ENCODE results near the gene PLCB1.
"Not testable (repeated sequence)": the region's sequence is repeated elsewhere in the genome, so short reads cannot be mapped to it uniquely, and the experiment has no call there.

PLCB1 gene

DNA sequence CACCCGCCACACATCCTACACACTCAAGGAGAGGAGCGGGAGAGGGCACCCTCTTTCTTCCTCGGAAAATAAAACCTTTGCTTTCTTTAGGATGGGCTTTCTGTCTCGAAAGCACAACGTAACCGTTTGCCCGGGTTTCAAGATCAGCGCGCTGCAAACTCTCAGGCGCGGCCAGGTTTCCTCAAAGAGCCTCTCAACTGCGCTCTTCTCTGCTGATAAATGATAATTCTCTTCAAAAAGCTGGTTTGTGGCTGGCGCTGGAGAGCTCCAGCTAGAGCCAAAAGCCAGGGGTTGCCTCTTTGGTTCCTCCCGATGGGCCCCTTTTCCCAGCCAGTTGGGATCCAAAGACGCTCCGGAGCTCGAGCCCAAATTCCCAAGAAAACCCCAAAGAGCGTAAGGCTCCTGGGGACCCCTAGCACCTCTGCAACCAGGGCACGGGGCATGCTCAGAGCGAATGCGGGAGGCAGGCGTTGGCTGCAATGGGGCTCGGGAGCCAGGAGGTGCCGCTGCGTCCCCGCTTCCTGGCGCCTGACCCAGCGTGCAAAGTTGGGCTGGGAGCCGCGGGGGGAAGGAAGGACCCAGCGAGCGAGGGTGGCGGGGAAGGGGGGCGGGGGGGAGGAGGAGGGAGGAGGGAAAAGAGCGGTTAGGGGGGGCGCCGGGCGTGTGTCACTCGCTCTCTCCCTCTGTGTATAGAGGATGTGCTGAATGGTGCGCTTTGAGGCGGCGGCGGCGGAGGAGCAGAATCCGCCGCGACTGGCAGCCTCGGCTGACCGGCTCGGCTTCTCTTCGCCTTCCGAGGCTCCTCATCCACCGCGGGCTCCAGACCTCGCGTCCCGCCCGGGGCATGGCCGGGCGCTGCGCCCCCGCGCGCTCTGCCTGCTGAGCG lies at the start of gene PLCB1:
PLCB1 (plus strand) TSS at position 669 of the 886 bp plus-strand sequence. CDS start 386 bp downstream, outside the sequence.
- Mint-ChIP-seq H3K4me3 (peak within 1 kb of the TSS; percentile 69), H3K9me3 (no peaks in the 10 kb centered on the region), H3K36me3 (no peaks in the 10 kb centered on the region), H3K4me1 (no peaks in the 10 kb centered on the region), H3K27ac (no peak within 1 kb of the TSS), H3K27me3 (peaks cover 21% of the 10 kb centered on the region)

DNA sequence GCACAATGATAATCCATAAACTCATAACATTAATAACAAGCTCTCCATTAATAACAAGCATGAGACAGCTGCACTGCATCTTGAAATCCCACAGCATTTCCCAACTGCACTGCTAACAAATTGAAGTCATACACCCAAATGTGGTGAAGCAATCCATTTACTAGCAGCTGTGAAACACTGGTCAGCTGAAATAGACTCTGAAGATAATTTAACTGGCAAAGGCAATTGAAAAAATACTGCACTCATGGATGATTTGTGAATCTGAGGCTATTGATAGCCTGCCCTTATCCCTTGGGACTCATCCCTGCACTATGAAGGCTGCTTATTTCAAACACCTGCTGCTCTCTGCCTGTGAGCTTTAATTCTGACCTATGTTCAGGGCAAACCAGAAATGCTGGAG lies 49.1 kb upstream of the PLCB1 start:
- H3K27me3 Mint-ChIP-seq = peaks cover 6% of the 10 kb centered on the region
- no peaks in the 10 kb centered on the region for H3K4me1 Mint-ChIP-seq
- no peaks in the 10 kb centered on the region for H3K36me3 Mint-ChIP-seq
- H3K9me3 Mint-ChIP-seq = no peaks in the 10 kb centered on the region
- no peak overlapping the region for H3K27ac Mint-ChIP-seq
- no peak overlapping the region for H3K4me3 Mint-ChIP-seq

DNA sequence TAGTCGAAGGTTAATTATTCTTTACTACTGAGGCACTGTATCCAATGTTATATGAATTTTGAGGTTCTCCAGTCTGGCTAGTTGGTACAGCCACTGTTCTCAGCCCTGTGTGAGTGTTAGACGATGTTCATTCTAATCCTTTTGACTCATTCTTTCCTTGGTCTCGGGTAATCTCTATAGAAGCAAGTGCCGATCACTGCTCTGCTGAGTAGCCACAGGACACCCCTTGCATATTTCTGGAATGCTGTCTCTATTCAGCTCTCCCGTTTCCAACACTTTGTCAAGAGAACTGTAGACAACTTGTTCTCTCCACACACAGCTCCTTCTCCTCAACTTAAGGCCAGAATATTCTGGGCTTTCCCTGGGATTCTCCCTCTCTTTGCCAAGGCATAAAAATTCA lies 42.4 kb upstream of the PLCB1 start:
- Mint-ChIP-seq H3K27me3 (peaks cover 27% of the 10 kb centered on the region), H3K27ac (no peak overlapping the region), H3K4me1 (no peaks in the 10 kb centered on the region), H3K4me3 (no peak overlapping the region), H3K36me3 (no peaks in the 10 kb centered on the region), H3K9me3 (no peaks in the 10 kb centered on the region)

DNA sequence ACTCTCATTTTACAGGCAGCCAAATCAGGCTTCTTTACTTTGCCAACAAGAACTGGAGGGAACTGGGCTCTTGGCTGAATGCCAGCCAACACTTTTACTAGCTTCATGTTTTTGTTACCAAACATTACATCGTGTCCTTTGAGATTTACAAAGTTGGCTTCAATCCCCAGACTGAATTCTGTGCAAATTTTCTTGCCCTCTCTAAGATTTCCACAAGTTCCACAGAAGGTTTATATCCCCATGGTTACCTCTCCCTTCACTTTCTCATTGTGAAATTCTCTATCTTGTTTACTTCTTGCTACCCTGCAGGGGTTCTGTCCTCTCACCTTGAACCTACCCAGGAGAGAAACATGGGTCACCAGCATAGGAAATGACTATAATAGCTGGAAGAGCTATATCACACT lies 37.6 kb upstream of the PLCB1 start:
- H3K36me3 Mint-ChIP-seq = no peaks in the 10 kb centered on the region
- H3K9me3 Mint-ChIP-seq = no peaks in the 10 kb centered on the region
- H3K27ac Mint-ChIP-seq = no peak overlapping the region
- no peak overlapping the region for H3K4me3 Mint-ChIP-seq
- H3K27me3 Mint-ChIP-seq = peaks cover 21% of the 10 kb centered on the region
- no peaks in the 10 kb centered on the region for H3K4me1 Mint-ChIP-seq

DNA sequence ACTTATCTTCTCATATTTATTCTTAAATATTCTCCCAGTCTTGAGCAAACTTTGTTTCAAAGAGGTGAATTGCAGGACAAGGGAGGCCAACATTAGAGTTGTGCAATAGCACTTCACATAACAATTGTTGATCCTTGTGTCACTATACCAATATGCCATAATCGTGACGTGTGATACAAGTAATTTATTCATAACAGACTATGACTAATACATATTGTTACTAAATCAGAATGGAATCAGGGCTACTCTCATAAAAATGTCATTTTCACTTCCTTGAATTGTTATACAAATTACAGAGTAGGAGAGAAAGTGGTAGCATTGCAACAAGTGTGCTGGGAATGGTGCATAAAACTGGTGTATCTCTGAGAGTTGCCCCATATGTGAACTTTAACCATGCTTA lies 37.2 kb upstream of the PLCB1 start:
- Mint-ChIP-seq H3K27me3 (peaks cover 18% of the 10 kb centered on the region), H3K4me1 (no peaks in the 10 kb centered on the region), H3K9me3 (no peaks in the 10 kb centered on the region), H3K36me3 (no peaks in the 10 kb centered on the region), H3K4me3 (no peak overlapping the region), H3K27ac (no peak overlapping the region)

DNA sequence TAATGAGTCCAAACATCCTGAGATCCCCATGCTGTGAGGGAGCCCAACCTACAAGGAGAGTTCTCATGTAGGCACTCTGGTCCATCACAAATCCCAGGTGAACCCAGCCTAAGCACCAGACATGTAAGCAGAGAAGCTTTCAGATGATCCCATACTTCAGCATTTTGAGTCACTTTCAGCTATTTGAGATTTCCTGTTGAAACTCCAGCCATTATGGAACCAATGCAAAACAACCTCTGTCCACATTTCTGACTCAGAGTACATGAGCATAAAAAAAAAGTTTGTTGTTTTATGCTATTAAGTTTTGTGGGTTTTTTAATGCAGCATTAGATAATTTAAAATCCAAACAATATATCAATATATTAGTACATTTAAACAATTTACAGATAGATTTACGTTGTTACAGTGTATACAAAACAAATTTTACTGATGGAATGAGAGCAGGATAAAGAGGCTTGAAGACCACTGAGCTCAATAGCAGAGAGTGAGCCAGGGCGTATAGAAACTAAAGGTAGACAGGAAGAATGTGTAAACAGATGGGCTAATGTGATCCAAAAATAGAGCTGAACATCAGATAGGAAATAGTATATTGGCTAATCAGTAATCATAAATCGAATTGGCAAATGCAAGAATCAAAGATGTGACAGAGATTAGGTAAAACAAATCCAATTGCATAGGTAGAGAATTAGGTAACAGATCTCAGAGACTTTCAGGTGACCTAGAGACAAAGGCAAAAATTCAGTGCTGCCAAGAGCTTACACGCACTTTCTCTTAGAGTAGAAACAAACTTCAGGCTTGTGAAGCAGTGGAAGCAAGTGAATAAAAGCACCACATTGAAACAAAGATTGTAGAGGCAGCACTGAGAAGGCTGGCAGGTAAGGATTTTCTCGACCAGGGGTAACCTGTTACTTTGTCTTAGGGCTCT lies 36.2 kb upstream of the PLCB1 start:
- Mint-ChIP-seq H3K27me3 (peaks cover 16% of the 10 kb centered on the region), H3K27ac (no peak overlapping the region), H3K4me3 (no peak overlapping the region), H3K4me1 (no peaks in the 10 kb centered on the region), H3K36me3 (no peaks in the 10 kb centered on the region), H3K9me3 (no peaks in the 10 kb centered on the region)

DNA sequence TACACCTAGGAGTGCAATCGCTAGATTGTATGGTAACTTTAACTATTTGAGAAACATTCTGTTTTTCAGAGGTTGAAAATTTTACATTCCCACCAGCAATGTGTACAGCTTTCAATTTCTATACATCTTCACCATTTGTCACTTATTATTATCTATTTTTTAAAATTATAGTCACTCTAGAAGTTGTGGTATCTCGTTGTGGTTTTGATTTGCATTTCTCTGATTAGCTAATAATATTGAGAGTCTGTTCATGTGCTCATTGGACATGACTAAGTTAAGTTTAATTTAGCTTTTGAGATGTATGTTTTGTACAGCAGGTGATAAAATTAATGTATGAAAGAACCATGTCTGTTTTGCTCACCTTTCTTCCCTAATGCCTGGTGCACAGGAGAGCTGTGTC lies 34.8 kb upstream of the PLCB1 start:
- H3K4me1 Mint-ChIP-seq = no peaks in the 10 kb centered on the region
- H3K27me3 Mint-ChIP-seq = peaks cover 10% of the 10 kb centered on the region
- no peaks in the 10 kb centered on the region for H3K36me3 Mint-ChIP-seq
- no peak overlapping the region for H3K27ac Mint-ChIP-seq
- H3K4me3 Mint-ChIP-seq = no peak overlapping the region
- no peaks in the 10 kb centered on the region for H3K9me3 Mint-ChIP-seq

DNA sequence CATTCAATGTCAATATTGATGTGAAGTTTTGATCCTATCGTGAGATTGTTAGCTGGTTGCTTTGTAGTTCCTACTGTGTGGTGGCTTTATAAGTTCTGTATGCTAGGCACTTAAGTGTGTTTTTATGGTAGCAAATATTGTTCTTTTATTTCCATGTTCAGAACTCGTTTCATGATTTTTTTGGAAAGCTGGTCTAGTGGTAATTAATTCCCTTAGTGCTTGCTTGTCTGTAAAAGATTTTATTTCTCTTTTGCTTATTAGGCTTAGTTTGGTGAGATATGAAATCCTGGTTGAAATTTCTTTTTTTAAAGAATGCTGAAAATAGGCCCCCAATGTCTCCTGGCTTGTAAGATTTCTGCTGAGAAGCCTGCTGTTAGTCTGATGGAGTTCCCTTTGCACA lies 27.8 kb upstream of the PLCB1 start:
- Mint-ChIP-seq H3K36me3 (no peaks in the 10 kb centered on the region), H3K27ac (no peak overlapping the region), H3K27me3 (peaks cover 4% of the 10 kb centered on the region), H3K9me3 (peaks cover 27% of the 10 kb centered on the region), H3K4me3 (no peak overlapping the region), H3K4me1 (no peaks in the 10 kb centered on the region)

DNA sequence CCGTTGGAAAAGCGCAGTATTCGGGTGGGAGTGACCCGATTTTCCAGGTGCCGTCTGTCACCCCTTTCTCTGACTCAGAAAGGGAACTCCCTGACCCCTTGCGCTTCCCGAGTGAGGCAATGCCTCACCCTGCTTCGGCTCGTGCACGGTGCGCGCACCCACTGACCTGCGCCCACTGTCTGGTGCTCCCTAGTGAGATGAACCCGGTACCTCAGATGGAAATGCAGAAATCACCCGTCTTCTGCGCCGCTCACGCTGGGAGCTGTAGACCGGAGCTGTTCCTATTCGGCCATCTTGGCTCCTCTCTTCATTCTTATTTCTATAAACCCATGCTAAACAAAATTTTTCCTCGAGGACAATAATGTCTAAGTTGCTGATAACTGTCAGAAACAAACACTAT lies 17.5 kb upstream of the PLCB1 start:
- H3K9me3 Mint-ChIP-seq = not testable (repeated sequence)

DNA sequence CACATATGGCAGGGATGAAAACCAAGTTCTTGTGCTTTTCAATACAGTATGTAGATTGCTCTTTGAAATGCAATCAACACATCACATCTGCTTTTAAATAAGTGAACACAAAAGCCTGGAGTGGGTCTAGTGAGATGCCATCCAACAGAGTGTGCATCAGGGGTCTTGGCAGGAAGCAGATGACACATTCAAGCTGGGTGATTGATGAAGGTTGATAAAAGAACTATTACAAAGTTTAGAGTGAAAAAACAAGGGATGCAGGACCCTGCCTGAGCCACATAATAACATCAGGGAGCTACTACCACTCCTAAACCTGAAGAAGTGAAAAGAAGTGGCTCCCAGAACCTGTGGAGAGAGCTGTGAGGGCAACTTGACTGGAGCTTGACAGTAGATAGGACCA lies 16.6 kb upstream of the PLCB1 start:
- H3K4me1 Mint-ChIP-seq = no peaks in the 10 kb centered on the region
- H3K4me3 Mint-ChIP-seq = no peak overlapping the region
- H3K27me3 Mint-ChIP-seq = peaks cover 1% of the 10 kb centered on the region
- H3K27ac Mint-ChIP-seq = no peak overlapping the region
- no peaks in the 10 kb centered on the region for H3K36me3 Mint-ChIP-seq
- no peaks in the 10 kb centered on the region for H3K9me3 Mint-ChIP-seq

More for the DNA sequence above, 17.5 kb upstream of the PLCB1 start:
- not testable (repeated sequence) for H3K4me1 Mint-ChIP-seq, H3K27me3 Mint-ChIP-seq, H3K4me3 Mint-ChIP-seq, H3K27ac Mint-ChIP-seq, H3K36me3 Mint-ChIP-seq

DNA sequence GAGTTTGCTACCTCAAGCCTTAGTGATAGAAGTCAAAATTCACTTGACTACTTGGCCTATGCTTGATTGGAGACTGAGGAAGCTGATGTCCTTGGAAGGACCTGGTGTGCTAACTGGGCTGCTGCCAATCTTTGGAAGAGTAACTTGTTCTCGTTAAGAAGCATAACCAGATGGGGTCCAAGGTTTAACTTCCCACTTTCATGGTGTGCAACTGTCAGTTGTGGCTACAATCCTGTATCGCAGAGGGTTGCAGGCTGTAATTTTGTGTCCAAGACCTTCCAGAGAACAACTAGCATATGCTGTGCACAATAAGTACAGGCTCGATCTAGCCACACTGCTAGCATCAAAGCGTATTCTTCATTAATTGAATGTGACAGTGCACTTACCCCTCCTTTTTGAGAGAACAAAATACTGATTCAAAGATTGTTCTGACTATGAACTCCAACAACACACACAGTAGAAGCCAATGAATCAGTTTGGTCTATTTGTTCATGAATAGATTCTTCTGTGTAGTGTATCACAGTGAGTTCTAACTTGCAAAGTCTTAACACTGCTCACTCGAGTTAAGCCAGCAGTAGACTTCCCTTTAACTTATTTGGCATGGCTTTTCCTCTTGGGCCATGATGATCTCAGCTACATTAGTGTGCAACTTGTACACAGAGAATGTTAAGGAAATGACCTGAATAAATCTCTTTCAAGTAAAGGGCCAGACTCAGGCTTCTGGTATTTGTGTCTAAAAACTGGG lies 15.8 kb upstream of the PLCB1 start:
- no peaks in the 10 kb centered on the region for H3K9me3 Mint-ChIP-seq
- H3K27me3 Mint-ChIP-seq = peaks cover 1% of the 10 kb centered on the region
- no peak overlapping the region for H3K4me3 Mint-ChIP-seq
- no peaks in the 10 kb centered on the region for H3K4me1 Mint-ChIP-seq
- no peak overlapping the region for H3K27ac Mint-ChIP-seq
- H3K36me3 Mint-ChIP-seq = no peaks in the 10 kb centered on the region

DNA sequence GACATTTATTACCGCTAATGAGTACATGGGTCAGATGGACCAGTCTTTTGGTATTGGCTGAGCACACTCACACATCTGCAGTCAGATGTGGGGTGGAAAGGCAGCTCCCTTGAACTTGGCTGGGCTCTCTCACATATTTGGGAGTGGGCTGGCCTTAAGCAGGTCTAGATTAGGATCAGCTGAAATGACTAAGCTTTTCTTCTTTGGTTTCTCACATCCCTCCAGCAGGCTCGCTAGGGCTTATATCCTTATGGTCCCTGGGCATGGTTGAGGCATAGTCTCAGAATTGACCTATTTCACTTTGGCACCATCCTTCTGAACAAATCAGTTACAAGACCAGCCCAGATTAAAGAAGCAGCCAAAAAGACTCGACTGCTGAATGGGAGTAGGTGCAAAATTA lies 14.4 kb upstream of the PLCB1 start:
- no peak overlapping the region for H3K27ac Mint-ChIP-seq
- peaks cover 1% of the 10 kb centered on the region for H3K27me3 Mint-ChIP-seq
- H3K4me1 Mint-ChIP-seq = no peaks in the 10 kb centered on the region
- no peaks in the 10 kb centered on the region for H3K36me3 Mint-ChIP-seq
- no peak overlapping the region for H3K4me3 Mint-ChIP-seq
- H3K9me3 Mint-ChIP-seq = no peaks in the 10 kb centered on the region

DNA sequence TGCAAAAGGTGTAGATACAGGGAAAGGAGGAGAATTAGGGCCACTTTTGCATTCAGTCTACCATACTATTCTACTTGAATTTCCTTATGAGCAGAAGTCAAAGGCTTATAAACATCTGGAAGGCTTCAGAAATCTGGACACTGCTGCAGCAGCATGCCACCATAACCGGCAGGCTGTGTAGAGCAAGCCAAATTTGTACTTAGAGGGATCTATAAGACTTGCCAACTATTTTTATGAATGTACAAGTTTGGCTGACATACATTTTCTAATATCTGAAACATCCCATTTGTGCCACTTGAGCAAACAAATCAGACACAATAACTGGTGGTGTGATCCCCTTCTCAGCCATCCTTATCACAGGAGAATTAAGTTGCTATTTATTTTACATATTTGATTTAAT lies 14.0 kb upstream of the PLCB1 start:
- Mint-ChIP-seq H3K27me3 (peaks cover 1% of the 10 kb centered on the region), H3K4me1 (no peaks in the 10 kb centered on the region), H3K27ac (no peak overlapping the region), H3K9me3 (no peaks in the 10 kb centered on the region), H3K36me3 (no peaks in the 10 kb centered on the region), H3K4me3 (no peak overlapping the region)

DNA sequence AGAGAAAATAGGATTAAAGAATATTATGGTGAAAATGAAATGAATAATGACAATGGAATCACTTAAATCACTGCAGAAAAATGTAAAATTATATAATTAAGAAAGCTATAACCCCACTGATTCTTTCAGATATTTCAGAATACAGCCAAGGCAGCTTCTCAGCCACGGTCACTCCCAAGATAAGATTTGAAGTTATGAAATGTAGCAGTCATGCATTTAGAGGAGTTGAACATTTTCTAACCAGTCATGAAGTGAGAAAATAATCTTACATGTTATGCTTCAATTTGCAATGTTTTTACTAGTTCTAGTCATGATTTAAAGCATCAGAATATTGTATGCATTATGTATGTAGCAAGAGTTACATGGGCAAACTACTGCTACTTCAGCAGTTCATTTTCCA lies 13.3 kb upstream of the PLCB1 start:
- H3K4me3 Mint-ChIP-seq = no peak overlapping the region
- no peak overlapping the region for H3K27ac Mint-ChIP-seq
- no peaks in the 10 kb centered on the region for H3K9me3 Mint-ChIP-seq
- no peaks in the 10 kb centered on the region for H3K36me3 Mint-ChIP-seq
- peaks cover 1% of the 10 kb centered on the region for H3K27me3 Mint-ChIP-seq
- H3K4me1 Mint-ChIP-seq = no peaks in the 10 kb centered on the region

DNA sequence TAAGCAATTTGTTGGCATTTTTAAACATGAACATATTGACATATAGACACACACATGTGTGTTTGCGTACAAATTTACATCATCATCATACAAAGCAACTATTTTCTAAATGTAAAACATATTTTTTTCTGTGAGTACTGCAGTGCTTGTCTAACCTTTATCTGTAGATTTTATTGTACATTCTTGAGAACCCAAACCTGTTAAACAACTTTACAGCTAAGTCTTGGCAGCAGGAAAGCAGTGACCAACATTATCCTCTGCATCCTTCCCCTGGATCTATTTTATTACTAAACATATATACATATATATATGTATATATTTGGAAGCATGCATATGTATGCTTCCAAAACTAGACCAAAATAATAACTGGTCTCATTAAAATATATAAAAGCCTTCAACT lies 10.4 kb upstream of the PLCB1 start:
- H3K27ac Mint-ChIP-seq = no peak overlapping the region
- peaks cover 1% of the 10 kb centered on the region for H3K27me3 Mint-ChIP-seq
- H3K4me3 Mint-ChIP-seq = no peak overlapping the region
- H3K9me3 Mint-ChIP-seq = no peaks in the 10 kb centered on the region
- no peaks in the 10 kb centered on the region for H3K36me3 Mint-ChIP-seq
- no peaks in the 10 kb centered on the region for H3K4me1 Mint-ChIP-seq
